ENCODE measurements around the gene PCBP3.
"Not testable (repeated sequence)": the region's sequence is repeated elsewhere in the genome, so short reads cannot be mapped to it uniquely, and the experiment has no call there.

The PCBP3 gene

DNA sequence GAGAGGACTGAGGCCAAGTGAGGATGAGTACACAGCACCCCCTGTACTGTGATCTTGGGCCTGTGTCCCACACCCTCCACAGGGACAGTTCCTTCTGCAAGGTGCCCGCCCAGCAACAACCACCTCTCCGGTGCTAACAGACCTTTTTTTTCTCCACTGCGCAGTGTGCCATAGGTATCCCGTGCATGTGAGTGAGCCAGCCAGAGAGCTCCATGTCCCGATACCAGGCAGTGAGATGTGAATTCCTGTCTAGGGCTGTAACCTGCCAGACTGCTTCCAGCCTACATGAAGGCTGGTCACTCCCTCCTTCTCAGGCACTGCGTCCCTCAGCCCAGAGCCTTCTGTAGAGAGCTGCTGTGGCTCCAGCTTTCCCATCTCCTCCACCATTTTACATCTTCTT, 56.9 kb downstream of the PCBP3 start:
- no peak overlapping the region for H3K4me3 ChIP-seq (replicated peaks; ENCODE audit: low read depth, low read length)
- TF ChIP-seq, protein P1, sequence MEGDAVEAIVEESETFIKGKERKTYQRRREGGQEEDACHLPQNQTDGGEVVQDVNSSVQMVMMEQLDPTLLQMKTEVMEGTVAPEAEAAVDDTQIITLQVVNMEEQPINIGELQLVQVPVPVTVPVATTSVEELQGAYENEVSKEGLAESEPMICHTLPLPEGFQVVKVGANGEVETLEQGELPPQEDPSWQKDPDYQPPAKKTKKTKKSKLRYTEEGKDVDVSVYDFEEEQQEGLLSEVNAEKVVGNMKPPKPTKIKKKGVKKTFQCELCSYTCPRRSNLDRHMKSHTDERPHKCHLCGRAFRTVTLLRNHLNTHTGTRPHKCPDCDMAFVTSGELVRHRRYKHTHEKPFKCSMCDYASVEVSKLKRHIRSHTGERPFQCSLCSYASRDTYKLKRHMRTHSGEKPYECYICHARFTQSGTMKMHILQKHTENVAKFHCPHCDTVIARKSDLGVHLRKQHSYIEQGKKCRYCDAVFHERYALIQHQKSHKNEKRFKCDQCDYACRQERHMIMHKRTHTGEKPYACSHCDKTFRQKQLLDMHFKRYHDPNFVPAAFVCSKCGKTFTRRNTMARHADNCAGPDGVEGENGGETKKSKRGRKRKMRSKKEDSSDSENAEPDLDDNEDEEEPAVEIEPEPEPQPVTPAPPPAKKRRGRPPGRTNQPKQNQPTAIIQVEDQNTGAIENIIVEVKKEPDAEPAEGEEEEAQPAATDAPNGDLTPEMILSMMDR (IDR thresholded peaks at IDR 0.05; ENCODE audit: low read length, missing control alignments) = no peak
- DNase-seq (ENCODE audit: low read depth) = no peak

DNA sequence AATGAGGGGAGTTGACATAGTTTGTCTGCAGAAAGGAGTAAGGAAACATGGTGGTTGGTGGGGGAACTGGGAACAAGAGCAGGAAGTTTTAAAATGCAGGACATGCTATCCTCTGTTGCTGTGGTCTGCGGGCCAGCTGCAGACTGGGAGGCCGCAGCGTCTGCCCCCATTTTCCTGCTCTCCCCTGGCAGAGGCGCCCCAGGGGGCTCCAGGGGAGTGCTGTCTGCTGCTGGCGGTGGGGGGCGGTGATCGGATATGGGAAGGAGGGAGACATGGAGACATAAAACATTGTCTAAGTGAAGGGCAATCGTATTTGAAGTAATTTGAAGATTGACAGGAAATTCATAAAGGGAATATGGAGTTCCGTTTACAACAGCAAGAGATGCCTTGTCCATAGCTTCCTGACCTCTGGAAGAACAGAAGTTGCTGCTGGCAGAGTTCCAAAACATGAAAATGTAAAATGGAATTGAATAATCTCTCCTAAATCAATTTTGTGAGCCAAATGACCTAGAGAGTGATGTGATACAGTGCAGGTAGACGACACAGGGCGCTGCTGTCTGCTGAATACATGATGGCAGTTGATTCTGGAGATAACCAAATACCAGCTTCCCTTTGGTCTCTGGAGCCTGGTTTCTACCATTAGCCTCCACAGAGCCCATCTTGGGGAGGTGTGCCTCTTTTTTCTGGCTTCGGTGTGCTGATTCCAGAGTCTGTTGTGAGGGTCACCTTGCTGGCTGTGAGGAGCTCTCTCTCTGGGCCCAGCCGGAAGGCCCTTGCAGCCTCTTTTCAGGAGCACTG, 61.0 kb downstream of the PCBP3 start:
- no peak overlapping the region for H3K4me3 ChIP-seq (replicated peaks; ENCODE audit: low read depth, low read length)
- TF ChIP-seq, protein P1 (IDR thresholded peaks at IDR 0.05; ENCODE audit: low read length, missing control alignments) = no peak
- DNase-seq (ENCODE audit: low read depth) = no peak

DNA sequence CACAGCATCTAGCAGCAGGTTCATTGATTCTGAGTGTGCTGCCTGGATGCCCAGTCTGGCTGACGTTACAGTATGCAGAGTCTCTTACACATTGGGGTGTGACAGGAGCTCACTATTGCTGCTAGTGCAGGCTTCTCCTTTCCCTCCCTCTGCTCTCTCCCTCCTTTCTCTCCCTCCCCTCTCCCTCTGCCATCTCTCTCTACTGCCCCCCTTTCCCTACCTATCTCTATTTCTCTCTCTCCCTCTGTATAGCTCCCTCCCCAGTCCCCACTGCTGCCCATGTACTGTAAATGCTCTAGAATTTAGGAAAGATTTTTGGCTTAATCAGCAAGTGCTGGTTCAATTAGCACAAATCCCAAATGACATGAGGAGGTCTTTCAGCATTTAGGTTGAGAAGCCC, 62.8 kb downstream of the PCBP3 start:
- TF ChIP-seq, protein P1 (IDR thresholded peaks at IDR 0.05; ENCODE audit: low read length, missing control alignments) = no peak
- no peak overlapping the region for H3K4me3 ChIP-seq (replicated peaks; ENCODE audit: low read depth, low read length)
- no peak for DNase-seq (ENCODE audit: low read depth)

DNA sequence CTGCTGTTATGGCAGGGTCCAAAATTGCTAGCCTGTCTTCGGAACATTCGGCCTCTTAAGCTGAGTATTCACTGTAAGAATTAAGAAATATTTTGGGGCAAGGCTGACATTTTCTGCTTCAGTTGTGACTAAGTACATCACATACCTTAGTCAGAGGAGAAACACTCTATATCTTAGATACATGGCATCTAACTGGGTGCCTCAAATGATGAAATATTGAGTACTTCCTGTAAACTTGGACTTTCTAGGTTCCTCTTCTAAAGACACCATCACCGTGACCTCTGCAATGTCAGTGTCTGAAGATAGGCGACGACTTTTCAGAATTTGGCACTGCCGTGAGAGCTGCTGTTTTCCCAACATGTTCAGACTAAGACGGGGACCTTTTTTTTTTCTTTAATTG, 65.6 kb downstream of the PCBP3 start:
- TF ChIP-seq, protein P1 (IDR thresholded peaks at IDR 0.05; ENCODE audit: low read length, missing control alignments) = no peak
- DNase-seq (ENCODE audit: low read depth) = peak; percentile 33
- no peak overlapping the region for H3K4me3 ChIP-seq (replicated peaks; ENCODE audit: low read depth, low read length)

DNA sequence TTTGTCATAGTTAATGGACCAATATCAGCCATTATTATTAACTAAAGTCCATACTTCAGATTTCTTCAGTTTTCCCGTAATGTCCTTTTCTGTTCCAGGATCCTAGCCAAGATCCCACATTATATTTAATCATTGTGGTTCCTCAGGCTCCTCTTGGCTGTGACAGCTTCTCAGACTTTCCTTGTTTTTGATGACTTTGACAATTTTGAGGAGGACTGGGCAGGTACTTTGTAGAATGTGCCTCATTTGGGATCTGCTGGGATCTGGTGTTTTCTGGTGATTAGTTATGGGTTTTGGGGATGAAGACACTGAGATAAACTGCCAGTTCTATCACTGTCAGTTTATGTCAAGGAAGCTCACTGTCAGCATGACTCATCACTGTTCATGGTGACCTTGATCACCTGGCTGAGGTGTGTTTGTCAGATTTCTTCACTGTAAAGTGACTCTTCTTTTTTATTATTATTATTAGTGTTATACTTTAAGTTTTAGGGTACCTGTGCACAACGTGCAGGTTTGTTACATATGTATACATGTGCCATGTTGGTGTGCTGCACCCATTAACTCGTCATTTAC, 66.3 kb downstream of the PCBP3 start:
- no peak for DNase-seq (ENCODE audit: low read depth)
- TF ChIP-seq, protein P1 (IDR thresholded peaks at IDR 0.05; ENCODE audit: low read length, missing control alignments) = no peak
- H3K4me3 ChIP-seq (replicated peaks; ENCODE audit: low read depth, low read length) = no peak overlapping the region

DNA sequence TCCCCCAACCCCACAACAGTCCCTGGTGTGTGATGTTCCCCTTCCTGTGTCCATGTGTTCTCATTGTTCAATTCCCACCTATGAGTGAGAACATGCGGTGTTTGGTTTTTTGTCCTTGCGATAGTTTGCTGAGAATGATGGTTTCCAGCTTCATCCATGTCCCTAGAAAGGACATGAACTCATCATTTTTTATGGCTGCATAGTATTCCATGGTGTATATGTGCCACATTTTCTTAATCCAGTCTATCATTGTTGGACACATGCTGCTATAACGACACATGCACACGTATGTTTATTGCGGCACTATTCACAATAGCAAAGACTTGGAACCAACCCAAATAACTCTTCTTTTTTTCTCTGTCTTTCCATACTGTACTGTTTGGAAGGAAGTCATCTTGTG, 66.8 kb downstream of the PCBP3 start:
- not testable (repeated sequence) for H3K4me3 ChIP-seq (replicated peaks; ENCODE audit: low read depth, low read length); DNase-seq (ENCODE audit: low read depth)

DNA sequence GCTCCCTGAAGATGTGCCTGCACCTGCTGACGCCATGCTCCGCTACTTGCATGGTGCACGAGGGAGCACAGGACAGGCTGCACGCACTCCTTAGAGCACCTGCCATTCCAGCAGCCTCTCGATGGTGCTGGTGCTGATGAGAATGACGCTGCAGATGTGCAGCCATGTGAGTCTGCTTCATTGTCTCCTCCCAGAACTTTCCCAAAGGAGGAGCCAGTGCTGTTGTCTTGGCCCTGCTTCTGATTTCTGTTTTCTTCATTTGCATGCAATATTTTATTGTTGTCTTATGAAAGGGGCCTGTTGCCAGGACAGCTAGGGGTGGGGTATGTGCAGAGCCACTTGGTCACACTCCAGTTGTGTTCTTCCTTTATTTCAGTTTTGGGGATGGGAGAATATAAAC, 70.1 kb downstream of the PCBP3 start:
- TF ChIP-seq, protein P1 (IDR thresholded peaks at IDR 0.05; ENCODE audit: low read length, missing control alignments) = no peak
- no peak overlapping the region for H3K4me3 ChIP-seq (replicated peaks; ENCODE audit: low read depth, low read length)
- DNase-seq (ENCODE audit: low read depth) = no peak
